MCF 10A (cell line): Measurements from ENCODE around the gene CYBA. TPM values are rescaled to one million over a fixed set of nuclear protein-coding genes. Genes with fewer than 3 reads are reported as not detected.

ENCODE experiments used
- BruUV-seq: library from RNA; stranded (reverse); fragments of 400-500 nt; replicated peaks from 2 replicates; lab custom pipeline; 2021; lab: Mats Ljungman, UMichigan
- CTCF ChIA-PET: fragments of 300-600 bp; sonication (Branson Sonifier 250); formaldehyde crosslinking; extraction: SDS; loops from one replicate; lab custom pipeline; 2021; ENCODE audit warnings: antibody characterized with exemption, inconsistent platforms; lab: Yijun Ruan, JAX
- POLR2A ChIA-PET: fragments of 300-600, 350-650 bp; sonication (Branson Sonifier 250); formaldehyde crosslinking; extraction: SDS; loops from one replicate; lab custom pipeline; 2020; ENCODE audit warnings: antibody characterized with exemption, inconsistent platforms; lab: Yijun Ruan, JAX
- DNase-seq: peaks from one replicate; pipeline ENCODE4 v3.0.0-alpha.2; 2018; ENCODE audit not compliant: unreplicated experiment
- H3K27ac Mint-ChIP-seq: one replicate; pipeline ENCODE4 v1.8.0; 2022; ENCODE audit warnings: mild to moderate bottlenecking, low read depth, mixed read lengths; ENCODE audit not compliant: unreplicated experiment
- H3K27me3 Mint-ChIP-seq: one replicate; pipeline ENCODE4 v1.8.0; 2022; ENCODE audit warnings: mixed read lengths; ENCODE audit not compliant: insufficient read depth, unreplicated experiment
- H3K36me3 Mint-ChIP-seq: one replicate; pipeline ENCODE4 v1.8.0; 2022; ENCODE audit warnings: mild to moderate bottlenecking, moderate library complexity, mixed read lengths; ENCODE audit not compliant: insufficient read depth, unreplicated experiment
- H3K4me1 Mint-ChIP-seq: one replicate; pipeline ENCODE4 v1.8.0; 2022; ENCODE audit warnings: mixed read lengths; ENCODE audit not compliant: insufficient read depth, unreplicated experiment
- H3K4me3 Mint-ChIP-seq: one replicate; pipeline ENCODE4 v1.8.0; 2022; ENCODE audit warnings: mild to moderate bottlenecking, moderate library complexity, mixed read lengths; ENCODE audit not compliant: unreplicated experiment
- H3K9me3 Mint-ChIP-seq: one replicate; pipeline ENCODE4 v1.8.0; 2022; ENCODE audit warnings: mixed read lengths; ENCODE audit not compliant: unreplicated experiment
- CTCF ChIP-seq: fragments of 200-600 bp; IDR thresholded peaks from one replicate; pipeline ENCODE4 v1.8.0; 2022; ENCODE audit warnings: antibody characterized with exemption, mild to moderate bottlenecking; ENCODE audit not compliant: unreplicated experiment
- intact Hi-C: fragments of 100-400 bp; cut with micrococcal nuclease; formaldehyde crosslinking; loops from 2 replicates; pipeline ENCODE4 v1.14.1; 2022
- total RNA-seq: library from RNA; stranded (reverse); gene quantifications from 2 replicates; pipeline ENCODE4 v1.2.3, GENCODE V29; 2022

The CYBA gene
- total RNA-seq, 1 experiment from 2014 or later: 0.84 TPM

DNA sequence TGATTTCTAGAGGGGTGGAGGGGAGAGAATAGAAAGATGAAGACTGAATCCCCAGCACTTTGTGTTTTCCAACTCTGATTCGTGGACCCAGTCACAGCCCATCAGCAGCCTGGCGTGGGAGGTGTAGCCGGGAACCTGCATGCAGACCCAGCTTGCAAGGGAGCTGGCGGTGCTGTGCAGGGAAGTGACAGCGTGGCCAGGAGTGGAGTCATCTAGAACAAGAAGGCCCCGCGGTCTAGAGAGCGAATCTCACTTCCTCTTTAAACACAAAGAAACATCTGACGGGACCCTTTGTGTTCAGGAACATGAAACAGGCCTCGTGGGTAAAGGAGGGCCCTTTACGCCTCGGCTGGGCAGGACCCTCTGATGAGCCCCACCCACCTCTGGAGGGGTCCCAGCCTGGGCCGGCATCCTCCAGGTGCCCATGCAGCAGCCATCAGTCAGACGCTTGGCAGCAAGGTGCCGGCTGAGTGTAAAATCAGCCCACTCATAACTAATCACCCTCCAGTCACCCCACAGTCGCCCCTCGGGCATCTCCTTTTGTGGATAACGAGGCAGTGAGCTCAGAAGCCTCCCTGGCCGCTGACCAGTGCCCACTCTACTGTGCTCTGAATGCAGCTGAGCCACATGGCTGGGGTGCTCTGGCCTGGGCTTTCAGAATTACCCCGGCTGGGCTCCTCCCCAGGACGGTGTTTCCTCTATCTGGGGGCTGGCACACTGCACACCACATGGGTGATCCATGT lies 31.0 kb upstream of the CYBA start:
- no peak for DNase-seq

DNA sequence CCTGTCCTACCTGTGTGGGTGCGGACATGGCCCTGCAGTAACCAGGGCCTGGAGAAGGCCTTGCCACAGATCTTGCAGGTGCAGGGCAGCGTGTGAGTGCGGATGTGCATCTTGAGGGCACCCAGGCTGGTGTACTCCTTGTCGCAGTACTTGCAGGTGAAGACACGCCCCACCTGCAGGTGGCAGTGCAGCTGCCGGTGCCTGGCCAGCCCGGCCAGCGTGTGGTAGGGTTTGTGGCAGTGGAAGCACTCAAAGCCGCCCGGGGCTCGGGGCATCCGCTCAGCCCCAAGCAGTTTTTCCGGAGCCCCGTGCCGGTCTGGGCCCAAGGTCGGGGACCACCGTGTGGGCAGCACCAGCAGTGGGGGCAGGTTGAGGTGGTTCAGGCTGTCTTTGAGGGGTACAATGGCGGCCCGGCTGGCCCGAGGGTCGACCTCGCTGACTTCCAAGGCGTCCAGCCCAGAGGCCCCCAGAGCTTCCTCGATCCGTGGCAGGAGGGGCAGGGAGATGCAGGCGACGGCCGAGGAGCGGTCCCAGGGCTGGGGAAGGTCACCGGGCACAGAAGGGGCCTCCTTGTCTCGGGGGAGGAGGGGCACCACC lies 30.3 kb upstream of the CYBA start:
- H3K9me3 Mint-ChIP-seq: no peaks in the 10 kb centered on the region
- H3K4me1 Mint-ChIP-seq: no peaks in the 10 kb centered on the region
- intact Hi-C loops: no loop called here
- BruUV-seq: no TSS peak
- peak; percentile 34 for DNase-seq
- no peak overlapping the region for H3K27ac Mint-ChIP-seq
- H3K36me3 Mint-ChIP-seq: peaks cover 6% of the 10 kb centered on the region
- peak; percentile 13 for TF ChIP-seq CTCF
- CTCF ChIA-PET: no interaction called here
- H3K4me3 Mint-ChIP-seq: no peak overlapping the region
- POLR2A ChIA-PET: no interaction called here
- peaks cover 22% of the 10 kb centered on the region for H3K27me3 Mint-ChIP-seq

More for the DNA sequence above, 31.0 kb upstream of the CYBA start:
- no peak for TF ChIP-seq CTCF
- Mint-ChIP-seq H3K36me3 (peaks cover 1% of the 10 kb centered on the region), H3K4me3 (no peak overlapping the region), H3K9me3 (no peaks in the 10 kb centered on the region), H3K27me3 (peaks cover 22% of the 10 kb centered on the region), H3K4me1 (no peaks in the 10 kb centered on the region), H3K27ac (no peak overlapping the region)
- BruUV-seq: no TSS peak
- intact Hi-C loops: no loop called here
- CTCF ChIA-PET: no interaction called here
- POLR2A ChIA-PET: no interaction called here

- DNase-seq: no peak
- Mint-ChIP-seq H3K4me3 (no peak overlapping the region), H3K36me3 (peaks cover 6% of the 10 kb centered on the region), H3K27ac (no peak overlapping the region), H3K4me1 (no peaks in the 10 kb centered on the region), H3K9me3 (no peaks in the 10 kb centered on the region), H3K27me3 (peaks cover 22% of the 10 kb centered on the region)
- no peak for TF ChIP-seq CTCF
- CTCF ChIA-PET: no interaction called here
- POLR2A ChIA-PET: no interaction called here
- intact Hi-C loops: no loop called here
- BruUV-seq: no TSS peak
Observed at GRCh38 chr16:88680554-88681083, 29.8 kb upstream of the CYBA start.

- Mint-ChIP-seq H3K4me1 (no peaks in the 10 kb centered on the region), H3K27me3 (peaks cover 11% of the 10 kb centered on the region), H3K9me3 (no peaks in the 10 kb centered on the region), H3K27ac (no peak overlapping the region), H3K36me3 (peaks cover 6% of the 10 kb centered on the region), H3K4me3 (no peak overlapping the region)
- intact Hi-C loops: no loop called here
- no peak for DNase-seq
- ChIA-PET CTCF (no interaction called here), POLR2A (no interaction called here)
- no TSS peak for BruUV-seq
- no peak for TF ChIP-seq CTCF
Observed at GRCh38 chr16:88678224-88678979, 27.5 kb upstream of the CYBA start.
